Astrocyte of the cerebellum (primary cell): ENCODE results near the gene MAMLD1.

Source experiments
- DNase-seq: peaks from one replicate; pipeline ENCODE4 v3.0.0-alpha.2; 2011; ENCODE audit warnings: low read depth
- H3K4me3 ChIP-seq: 2 replicates; pipeline ENCODE4 v1.5.1; 2011; ENCODE audit warnings: mild to moderate bottlenecking, low read depth, low read length, moderate library complexity
- CTCF ChIP-seq: IDR thresholded peaks from 2 replicates; pipeline ENCODE4 v1.5.1; 2012; ENCODE audit warnings: low read length, low read depth, moderate library complexity, mild to moderate bottlenecking; ENCODE audit errors: missing control alignments
- in situ Hi-C: cut with HindIII; loops from 2 replicates; pipeline ENCODE4 v1.10.0; 2017; ENCODE audit warnings: low sequenced_read_pairs

The MAMLD1 gene

GRCh38 chrX:150409486-150409885 is 46.4 kb downstream of the MAMLD1 start:
- H3K4me3 ChIP-seq = no peak overlapping the region
- no peak for TF ChIP-seq CTCF
- in situ Hi-C loops = no loop called here
- no peak for DNase-seq

- no peak for DNase-seq
- TF ChIP-seq CTCF = no peak
- H3K4me3 ChIP-seq = no peak overlapping the region
- in situ Hi-C loops = no loop called here
These were observed 46.8 kb downstream of the MAMLD1 start for GRCh38 chrX:150409964-150410363.

- no peak overlapping the region for H3K4me3 ChIP-seq
- DNase-seq = no peak
- no peak for TF ChIP-seq CTCF
- in situ Hi-C loops = no loop called here
These were observed 47.4 kb downstream of the MAMLD1 start for GRCh38 chrX:150410513-150410912.

GRCh38 chrX:150411656-150412055 is 48.5 kb downstream of the MAMLD1 start:
- no peak for TF ChIP-seq CTCF
- in situ Hi-C loops = no loop called here
- no peak overlapping the region for H3K4me3 ChIP-seq
- DNase-seq = no peak

- TF ChIP-seq CTCF = no peak
- in situ Hi-C loops = no loop called here
- no peak overlapping the region for H3K4me3 ChIP-seq
- DNase-seq = no peak
These were observed 51.1 kb downstream of the MAMLD1 start for GRCh38 chrX:150414228-150414627.

GRCh38 chrX:150416469-150416868 is 53.4 kb downstream of the MAMLD1 start:
- no peak for DNase-seq
- in situ Hi-C loops = no loop called here
- TF ChIP-seq CTCF = no peak
- no peak overlapping the region for H3K4me3 ChIP-seq

- DNase-seq = peak; percentile 38
- H3K4me3 ChIP-seq = no peak overlapping the region
- TF ChIP-seq CTCF = no peak
- in situ Hi-C loops = no loop called here
These were observed 58.7 kb downstream of the MAMLD1 start for GRCh38 chrX:150421816-150422215.
